ENCODE results near the gene SYTL2.

The SYTL2 gene

GRCh38 chr11:85768473-85769146 lies 42.3 kb downstream of the SYTL2 start:
- H3K4me3 Mint-ChIP-seq: peak overlapping the region; percentile 26
- peak overlapping the region; percentile 19 for H3K27ac Mint-ChIP-seq
- no peak for DNase-seq
- no peaks in the 10 kb centered on the region for H3K27me3 Mint-ChIP-seq
- H3K36me3 Mint-ChIP-seq (ENCODE audit: low read depth): no peaks in the 10 kb centered on the region
- no peaks in the 10 kb centered on the region for H3K9me3 Mint-ChIP-seq
- H3K4me1 Mint-ChIP-seq (ENCODE audit: low read depth): peaks cover 73% of the 10 kb centered on the region

DNA sequence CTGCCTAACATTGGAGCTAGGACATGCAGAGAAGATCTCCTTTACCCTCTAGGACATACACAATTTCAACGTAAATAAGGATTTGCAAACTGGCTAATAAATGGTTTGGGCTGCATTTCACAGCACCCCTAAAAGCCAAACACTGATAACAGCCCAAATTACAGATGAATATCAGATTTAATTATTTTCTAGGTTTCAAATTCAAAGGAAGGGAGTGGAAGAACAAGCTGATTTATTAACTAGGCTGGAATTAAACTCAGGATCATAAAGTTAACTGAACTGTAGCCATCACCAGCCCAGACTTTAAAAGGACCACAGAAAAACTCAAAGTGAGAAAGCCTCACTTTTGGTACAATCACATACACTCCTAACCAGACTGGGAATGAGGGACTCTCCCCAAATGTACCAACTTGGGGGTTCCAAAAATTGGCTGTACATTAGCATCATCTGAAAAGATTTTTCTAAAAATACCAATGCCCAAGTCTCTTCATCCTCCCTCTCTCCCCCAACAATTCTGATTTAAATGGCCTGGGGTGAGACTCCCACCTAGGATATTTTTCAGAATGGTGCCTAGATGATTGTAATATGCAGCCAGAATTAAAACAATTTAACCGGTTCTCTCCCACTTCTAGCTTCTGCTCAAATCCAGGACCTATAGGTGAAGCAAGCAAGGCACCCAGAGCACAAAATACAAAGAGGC lies 43.5 kb downstream of the SYTL2 start:
- H3K4me1 Mint-ChIP-seq (ENCODE audit: low read depth): peaks cover 78% of the 10 kb centered on the region
- H3K27me3 Mint-ChIP-seq: no peaks in the 10 kb centered on the region
- no peak overlapping the region for H3K27ac Mint-ChIP-seq
- H3K4me3 Mint-ChIP-seq: no peak overlapping the region
- no peaks in the 10 kb centered on the region for H3K36me3 Mint-ChIP-seq (ENCODE audit: low read depth)
- no peak for DNase-seq
- no peaks in the 10 kb centered on the region for H3K9me3 Mint-ChIP-seq

DNA sequence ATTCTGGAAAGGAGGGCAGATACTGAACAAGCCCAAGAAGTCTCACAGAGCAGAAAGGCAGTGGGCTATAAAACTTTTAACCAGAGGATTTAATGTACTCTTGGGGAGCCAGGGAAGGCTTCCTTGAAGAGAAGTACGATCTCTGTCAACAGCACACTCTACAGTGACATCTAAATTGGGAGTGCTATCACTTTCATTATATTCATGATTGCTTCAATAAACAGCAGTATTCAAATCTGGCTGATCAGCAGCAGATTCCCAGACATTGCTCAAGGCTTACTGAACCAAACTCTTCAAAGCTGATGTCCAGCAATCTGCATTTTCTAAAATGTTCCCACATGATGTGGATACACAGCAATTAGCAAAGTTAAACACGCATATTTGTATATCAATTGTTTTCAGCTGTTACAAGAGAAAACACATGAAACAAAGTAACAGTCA lies 44.2 kb downstream of the SYTL2 start:
- Mint-ChIP-seq H3K27me3 (no peaks in the 10 kb centered on the region), H3K36me3 (ENCODE audit: low read depth) (no peaks in the 10 kb centered on the region), H3K27ac (no peak overlapping the region), H3K4me3 (no peak overlapping the region), H3K9me3 (no peaks in the 10 kb centered on the region), H3K4me1 (ENCODE audit: low read depth) (peaks cover 83% of the 10 kb centered on the region)
- no peak for DNase-seq

DNA sequence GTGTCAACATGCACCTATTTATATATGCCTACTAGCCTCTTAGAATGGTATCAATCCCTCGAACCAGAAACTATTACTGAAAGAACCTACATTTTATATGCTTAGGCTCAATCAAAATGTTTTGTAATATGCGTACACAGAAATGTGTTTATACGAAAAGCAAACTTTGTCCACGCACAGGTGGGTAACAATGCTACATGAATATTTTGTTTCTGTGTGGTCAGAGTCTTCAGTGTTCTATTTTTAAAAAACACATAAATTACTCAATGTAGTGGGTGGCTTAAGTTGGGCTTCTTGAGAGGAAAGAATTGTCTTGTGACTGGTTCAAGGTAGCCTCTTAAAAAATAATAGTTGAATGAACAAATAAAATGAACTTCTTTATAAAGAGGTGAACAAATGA lies 46.1 kb downstream of the SYTL2 start:
- Mint-ChIP-seq H3K4me1 (ENCODE audit: low read depth) (peaks cover 80% of the 10 kb centered on the region), H3K36me3 (ENCODE audit: low read depth) (no peaks in the 10 kb centered on the region), H3K27me3 (no peaks in the 10 kb centered on the region), H3K9me3 (no peaks in the 10 kb centered on the region), H3K4me3 (no peak overlapping the region), H3K27ac (no peak overlapping the region)
- DNase-seq: no peak

DNA sequence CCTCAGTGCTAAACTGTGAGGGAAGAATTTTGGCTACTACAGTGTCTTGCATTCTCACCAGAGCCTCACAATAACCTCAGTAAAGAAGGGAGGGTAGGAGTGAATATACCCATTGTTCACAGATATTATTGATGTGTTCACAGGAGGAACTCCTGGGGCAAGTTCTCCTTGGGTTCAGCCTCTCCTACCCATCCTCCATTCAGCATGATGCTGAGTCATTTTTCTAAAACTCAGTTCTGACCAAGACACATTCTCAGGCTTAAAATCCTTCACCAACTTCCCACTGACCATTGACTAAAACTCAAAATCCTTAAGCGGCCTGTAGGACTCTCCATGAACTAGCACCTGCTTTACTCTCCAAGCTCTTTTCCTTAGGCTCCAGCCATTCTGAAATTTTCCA lies 48.7 kb downstream of the SYTL2 start:
- Mint-ChIP-seq H3K4me1 (ENCODE audit: low read depth) (peaks cover 76% of the 10 kb centered on the region), H3K27me3 (no peaks in the 10 kb centered on the region), H3K4me3 (no peak overlapping the region), H3K36me3 (ENCODE audit: low read depth) (no peaks in the 10 kb centered on the region), H3K27ac (no peak overlapping the region), H3K9me3 (no peaks in the 10 kb centered on the region)
- no peak for DNase-seq

DNA sequence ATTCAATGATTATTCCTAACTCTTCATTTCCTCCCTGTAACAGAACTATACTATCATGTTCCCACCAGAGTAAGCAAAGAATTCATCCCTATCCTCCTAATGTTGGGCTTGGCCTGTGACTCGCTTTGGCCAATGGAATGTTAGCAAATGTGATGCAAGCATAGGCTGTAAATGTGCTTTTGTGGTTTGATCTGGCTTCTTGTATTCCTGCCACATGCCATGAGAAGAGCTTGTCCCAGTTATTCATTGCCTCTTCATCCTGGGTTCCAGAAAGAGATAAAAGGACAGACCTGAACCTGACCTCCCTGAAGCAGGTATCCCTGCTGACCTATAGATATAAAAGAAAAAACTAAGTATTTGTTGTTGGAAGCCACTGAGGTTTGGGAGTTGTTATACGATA lies 51.0 kb downstream of the SYTL2 start:
- no peak for DNase-seq
- Mint-ChIP-seq H3K4me1 (ENCODE audit: low read depth) (peaks cover 81% of the 10 kb centered on the region), H3K27me3 (no peaks in the 10 kb centered on the region), H3K4me3 (no peak overlapping the region), H3K27ac (no peak overlapping the region), H3K36me3 (ENCODE audit: low read depth) (no peaks in the 10 kb centered on the region), H3K9me3 (no peaks in the 10 kb centered on the region)

GRCh38 chr11:85758480-85759039 lies 52.4 kb downstream of the SYTL2 start:
- Mint-ChIP-seq H3K4me1 (ENCODE audit: low read depth) (peaks cover 83% of the 10 kb centered on the region), H3K4me3 (no peak overlapping the region), H3K36me3 (ENCODE audit: low read depth) (no peaks in the 10 kb centered on the region), H3K27me3 (no peaks in the 10 kb centered on the region), H3K9me3 (no peaks in the 10 kb centered on the region), H3K27ac (peak overlapping the region; percentile 19)
- no peak for DNase-seq

- H3K27me3 Mint-ChIP-seq: no peaks in the 10 kb centered on the region
Observed at GRCh38 chr11:85758026-85758425, 52.9 kb downstream of the SYTL2 start.

DNA sequence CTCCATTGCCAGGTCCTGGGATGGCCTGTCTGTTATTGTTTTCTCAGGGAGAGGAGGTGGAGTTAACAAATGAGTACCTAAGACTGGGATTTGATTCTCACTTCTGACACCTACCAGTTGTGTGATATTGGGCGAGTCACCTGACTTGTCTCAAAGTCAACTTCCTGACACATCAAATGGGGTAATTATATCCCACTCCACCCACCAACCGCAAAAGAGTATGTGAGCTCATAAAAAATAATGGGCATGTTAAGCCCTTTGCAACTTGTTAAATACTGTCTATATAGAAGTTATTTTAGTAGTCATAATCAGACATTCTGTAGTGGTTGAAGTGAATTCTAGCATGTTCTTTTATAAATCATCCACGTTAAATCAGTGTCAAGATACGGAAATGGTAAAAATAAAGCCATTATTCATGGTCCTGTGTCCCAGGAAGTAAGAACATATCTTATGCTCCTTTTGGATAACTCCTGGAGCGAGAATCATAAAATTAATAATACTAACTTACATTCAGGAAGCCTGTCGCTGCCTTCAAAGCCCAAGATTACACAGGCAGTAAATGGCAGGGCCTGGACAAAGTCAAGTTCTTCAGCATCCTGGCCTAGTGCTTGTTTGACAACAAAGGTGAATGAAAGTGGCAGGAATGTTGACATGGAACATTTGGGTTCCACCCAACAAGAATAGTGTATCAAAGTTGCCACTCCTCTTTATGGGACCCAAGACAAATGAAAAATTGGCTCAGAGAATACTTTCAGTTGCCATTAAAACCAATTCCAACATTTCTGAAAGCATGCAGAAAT lies 54.3 kb downstream of the SYTL2 start:
- peaks cover 3% of the 10 kb centered on the region for H3K36me3 Mint-ChIP-seq (ENCODE audit: low read depth)

More at GRCh38 chr11:85758026-85758425, 52.9 kb downstream of the SYTL2 start:
- Mint-ChIP-seq H3K4me1 (ENCODE audit: low read depth) (peaks cover 83% of the 10 kb centered on the region), H3K9me3 (no peaks in the 10 kb centered on the region), H3K36me3 (ENCODE audit: low read depth) (peaks cover 3% of the 10 kb centered on the region), H3K4me3 (no peak overlapping the region), H3K27ac (peak overlapping the region; percentile 19)
- DNase-seq: no peak

DNA sequence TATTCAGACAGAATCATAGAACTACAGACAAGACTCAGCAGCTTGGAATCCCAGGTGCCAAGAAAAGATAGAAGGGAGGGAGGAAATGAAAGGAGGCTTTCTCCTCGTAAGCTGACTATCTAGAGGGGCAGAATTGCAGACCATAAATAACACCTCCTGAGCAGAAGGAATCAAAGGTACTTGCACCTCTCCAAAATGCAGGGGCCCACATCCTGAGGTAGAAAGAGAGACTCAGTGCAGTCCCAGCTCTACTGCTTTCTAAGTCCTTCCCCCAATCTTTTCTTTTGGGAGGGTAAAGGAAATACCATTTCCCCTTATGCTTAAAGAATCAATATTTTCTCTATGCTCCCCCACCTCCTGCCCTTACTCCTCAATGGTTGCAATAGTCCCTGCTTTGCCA lies 55.2 kb downstream of the SYTL2 start:
- no peak for DNase-seq
- H3K27me3 Mint-ChIP-seq: no peaks in the 10 kb centered on the region
- peak overlapping the region; percentile 68 for H3K27ac Mint-ChIP-seq
- H3K4me1 Mint-ChIP-seq (ENCODE audit: low read depth): peaks cover 92% of the 10 kb centered on the region
- no peaks in the 10 kb centered on the region for H3K9me3 Mint-ChIP-seq
- peaks cover 3% of the 10 kb centered on the region for H3K36me3 Mint-ChIP-seq (ENCODE audit: low read depth)
- no peak overlapping the region for H3K4me3 Mint-ChIP-seq

More for the DNA sequence above, 54.3 kb downstream of the SYTL2 start:
- no peak overlapping the region for H3K4me3 Mint-ChIP-seq
- no peaks in the 10 kb centered on the region for H3K9me3 Mint-ChIP-seq
- no peaks in the 10 kb centered on the region for H3K27me3 Mint-ChIP-seq
- peak overlapping the region; percentile 10 for H3K27ac Mint-ChIP-seq
- no peak for DNase-seq
- H3K4me1 Mint-ChIP-seq (ENCODE audit: low read depth): peaks cover 86% of the 10 kb centered on the region

- Mint-ChIP-seq H3K27me3 (no peaks in the 10 kb centered on the region), H3K27ac (peak overlapping the region; percentile 68), H3K4me1 (ENCODE audit: low read depth) (peaks cover 92% of the 10 kb centered on the region), H3K9me3 (no peaks in the 10 kb centered on the region), H3K4me3 (no peak overlapping the region), H3K36me3 (ENCODE audit: low read depth) (peaks cover 3% of the 10 kb centered on the region)
- DNase-seq: peak; percentile 34
Observed at GRCh38 chr11:85755285-85755684, 55.7 kb downstream of the SYTL2 start.

DNA sequence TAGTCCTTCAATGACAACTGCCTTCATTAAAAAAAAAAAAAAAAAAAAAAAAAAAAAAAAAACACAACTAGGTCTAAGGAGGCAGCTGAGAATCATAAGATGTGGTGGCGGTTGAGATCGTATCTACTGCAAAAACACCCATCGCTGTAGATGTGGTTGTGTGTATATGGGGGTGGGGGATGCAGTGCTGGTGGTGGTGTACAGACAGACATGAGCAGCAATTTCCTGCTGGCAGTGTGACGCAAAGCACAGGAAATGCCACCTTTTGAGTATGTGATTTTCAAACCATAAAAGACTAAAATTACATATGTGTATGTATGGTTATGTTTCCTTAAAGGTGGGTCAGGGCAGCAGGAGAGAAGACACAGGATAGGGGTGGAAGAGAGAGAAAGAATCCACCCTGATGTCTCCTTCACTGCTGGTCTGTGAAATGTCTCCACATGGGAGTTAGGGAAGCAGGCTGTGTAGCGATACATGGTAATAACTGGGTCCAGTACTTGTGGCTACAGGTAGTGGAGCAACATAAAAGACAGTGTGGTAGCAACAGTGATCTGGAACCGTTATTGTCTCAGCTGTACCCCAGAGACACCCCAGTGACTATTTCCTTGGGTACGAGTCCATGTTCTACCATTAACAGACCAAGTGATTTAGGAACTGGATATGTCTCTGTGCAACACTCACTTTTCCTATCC lies 57.9 kb downstream of the SYTL2 start:
- Mint-ChIP-seq H3K9me3 (no peaks in the 10 kb centered on the region), H3K27me3 (no peaks in the 10 kb centered on the region), H3K4me1 (ENCODE audit: low read depth) (peaks cover 96% of the 10 kb centered on the region), H3K36me3 (ENCODE audit: low read depth) (peaks cover 3% of the 10 kb centered on the region), H3K27ac (peak overlapping the region; percentile 95), H3K4me3 (peak overlapping the region; percentile 62)
- peak; percentile 77 for DNase-seq

DNA sequence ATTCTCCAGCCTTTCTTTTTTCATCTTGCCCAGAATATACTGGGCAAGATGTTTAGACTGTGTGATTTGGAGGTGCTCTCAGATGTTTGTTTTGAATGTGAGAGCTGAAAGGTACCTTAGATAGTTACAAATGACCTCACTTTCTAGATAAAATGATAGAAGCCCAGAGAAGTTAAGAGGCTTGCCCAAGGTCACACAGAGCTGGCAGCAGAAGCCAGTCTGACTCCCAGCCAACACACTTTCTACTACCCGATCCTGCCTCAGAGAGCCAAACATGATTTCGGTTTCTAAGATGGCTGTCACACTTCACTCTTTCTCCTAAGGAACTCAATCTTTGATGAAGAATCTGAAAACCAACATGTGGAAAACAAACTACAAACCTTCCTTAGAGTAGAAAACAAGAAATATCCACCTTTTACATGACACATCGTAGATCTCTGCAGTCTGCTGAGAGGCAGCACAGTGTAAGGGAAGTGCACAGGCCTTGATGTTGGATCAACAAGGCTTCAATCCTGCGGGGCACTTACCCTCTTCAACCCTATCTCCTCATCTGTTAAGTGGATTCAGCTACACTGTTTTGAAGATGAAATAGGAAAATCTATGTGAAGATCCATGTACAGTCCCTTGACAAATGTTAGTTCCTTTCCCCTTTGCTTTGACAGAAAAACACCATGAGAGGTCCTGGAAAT lies 58.6 kb downstream of the SYTL2 start:
- Mint-ChIP-seq H3K9me3 (no peaks in the 10 kb centered on the region), H3K4me1 (ENCODE audit: low read depth) (peaks cover 96% of the 10 kb centered on the region), H3K36me3 (ENCODE audit: low read depth) (peaks cover 6% of the 10 kb centered on the region), H3K27ac (peak overlapping the region; percentile 95), H3K4me3 (peak overlapping the region; percentile 62), H3K27me3 (no peaks in the 10 kb centered on the region)
- DNase-seq: no peak

Measured in activated T-cell treated with anti-CD3 and anti-CD28 coated beads, Interleukin-2, amount 50 U/mL, for 24 hours (primary cell).